HPDE6-E6E7 (cell line): Measurements from ENCODE around the gene C19orf38.

ENCODE experiments used
- DNase-seq: peaks from one replicate; pipeline ENCODE4 v3.0.0; 2011; ENCODE audit warnings: missing footprints; ENCODE audit errors: extremely low spot score

Gene C19orf38, protein sequence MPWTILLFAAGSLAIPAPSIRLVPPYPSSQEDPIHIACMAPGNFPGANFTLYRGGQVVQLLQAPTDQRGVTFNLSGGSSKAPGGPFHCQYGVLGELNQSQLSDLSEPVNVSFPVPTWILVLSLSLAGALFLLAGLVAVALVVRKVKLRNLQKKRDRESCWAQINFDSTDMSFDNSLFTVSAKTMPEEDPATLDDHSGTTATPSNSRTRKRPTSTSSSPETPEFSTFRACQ

GRCh38 chr19:10848230-10848856, at the start of gene C19orf38:
Gene C19orf38, plus strand, starts transcription at chr19:10848415. Its CDS starts 94 bp downstream, at chr19:10848509.
- no peak for DNase-seq

GRCh38 chr19:10800488-10800887, 47.7 kb upstream of the C19orf38 start:
- DNase-seq = no peak

GRCh38 chr19:10802479-10802878, 45.7 kb upstream of the C19orf38 start:
- DNase-seq = no peak

DNA sequence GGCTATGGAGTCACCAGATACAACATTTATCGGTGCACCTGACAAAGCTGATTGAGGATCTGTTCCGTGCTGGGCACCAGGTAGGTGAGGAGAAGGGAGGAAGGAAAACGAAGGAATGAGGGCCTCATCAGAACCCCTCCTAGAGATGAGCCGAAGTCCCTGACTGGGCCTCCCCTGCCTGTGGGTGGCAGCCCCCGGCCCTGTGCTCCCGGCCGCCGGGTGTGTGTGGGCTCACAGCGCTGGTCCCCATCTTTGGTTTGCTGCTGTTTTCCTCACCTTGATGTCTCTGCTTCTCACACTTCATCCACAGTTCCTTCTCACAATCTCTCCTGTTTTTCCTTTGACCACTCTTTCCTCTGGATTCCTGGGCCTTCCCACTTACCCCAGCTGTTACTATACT, 45.0 kb upstream of the C19orf38 start:
- no peak for DNase-seq

GRCh38 chr19:10805065-10805757, 43.0 kb upstream of the C19orf38 start:
- no peak for DNase-seq

DNA sequence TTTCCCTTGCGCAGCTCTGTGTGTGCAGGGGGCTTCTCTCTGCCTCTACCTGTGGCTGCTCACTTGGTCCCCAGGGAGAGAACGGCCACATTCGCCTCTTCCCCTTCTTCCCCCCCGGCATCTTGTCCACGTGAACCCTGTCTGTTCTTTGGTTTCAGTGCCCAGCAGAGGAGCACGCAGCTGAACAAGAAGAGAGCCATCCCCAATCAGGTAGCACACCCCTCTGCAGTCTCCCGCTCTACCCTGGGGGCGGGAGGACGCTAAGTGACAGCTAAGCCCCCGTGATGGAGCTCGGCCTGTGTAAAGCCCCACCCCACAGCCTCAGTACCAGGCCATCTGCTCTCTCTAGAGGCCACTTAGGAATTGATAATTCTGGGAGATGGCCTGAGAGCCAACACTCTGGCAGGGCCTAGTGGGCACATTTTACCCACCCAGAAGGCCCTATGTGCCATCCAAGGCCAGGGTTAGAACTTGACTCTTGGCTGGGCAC, 42.4 kb upstream of the C19orf38 start:
- no peak for DNase-seq

GRCh38 chr19:10808937-10809649, 39.1 kb upstream of the C19orf38 start:
- DNase-seq = peak; percentile 95

DNA sequence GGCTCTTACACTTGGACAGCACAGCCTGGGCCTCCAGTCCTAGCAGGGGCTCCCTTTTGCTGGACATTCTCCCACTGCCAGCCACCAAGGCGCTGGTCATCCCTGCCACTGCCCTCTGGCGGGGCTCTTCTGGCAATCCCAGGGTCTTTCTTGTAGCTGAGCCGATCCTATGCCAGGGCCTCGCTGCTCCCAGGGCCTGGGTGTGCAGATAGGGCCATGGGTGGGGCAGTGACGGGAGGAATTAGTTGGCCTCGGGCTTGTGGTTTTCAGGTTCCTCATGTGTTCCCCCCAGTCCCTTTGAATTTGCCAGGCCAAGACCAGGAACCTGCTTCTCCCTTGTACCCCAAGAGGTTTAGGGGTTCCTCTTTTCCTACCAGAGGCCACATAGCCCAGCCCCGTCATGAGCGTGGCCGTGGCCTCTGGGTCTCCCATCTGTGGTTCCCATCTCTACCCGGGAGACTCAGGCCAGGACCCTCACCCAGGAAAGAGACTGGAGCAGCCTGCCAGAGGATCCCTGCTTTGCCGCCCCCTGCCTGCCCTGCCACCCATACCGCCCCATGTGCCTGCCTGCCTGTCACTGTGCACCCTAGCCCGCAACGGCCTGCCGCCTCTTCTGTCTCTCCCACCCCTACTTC, 38.4 kb upstream of the C19orf38 start:
- DNase-seq = no peak

- DNase-seq = no peak
These were observed 36.7 kb upstream of the C19orf38 start for GRCh38 chr19:10811391-10812111.

DNA sequence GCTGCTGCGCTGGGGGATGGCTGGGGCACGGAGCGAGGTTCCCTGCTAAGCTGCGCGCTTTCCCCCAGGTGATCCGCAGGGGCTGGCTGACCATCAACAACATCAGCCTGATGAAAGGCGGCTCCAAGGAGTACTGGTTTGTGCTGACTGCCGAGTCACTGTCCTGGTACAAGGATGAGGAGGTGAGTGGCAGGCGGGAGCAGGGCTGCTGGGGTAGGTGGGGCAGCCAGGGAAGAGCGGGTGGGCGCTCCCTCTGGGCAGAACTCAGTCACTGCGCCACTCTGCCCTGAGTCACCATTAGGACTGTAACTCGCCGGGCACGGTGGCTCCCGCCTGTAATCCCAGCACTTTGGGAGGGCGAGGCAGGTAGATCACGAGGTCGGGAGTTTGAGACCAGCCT, 36.0 kb upstream of the C19orf38 start:
- no peak for DNase-seq

GRCh38 chr19:10812902-10813404, 35.3 kb upstream of the C19orf38 start:
- DNase-seq = peak; percentile 53

GRCh38 chr19:10815007-10815536, 33.1 kb upstream of the C19orf38 start:
- no peak for DNase-seq

- no peak for DNase-seq
These were observed 32.1 kb upstream of the C19orf38 start for GRCh38 chr19:10815969-10816644.

DNA sequence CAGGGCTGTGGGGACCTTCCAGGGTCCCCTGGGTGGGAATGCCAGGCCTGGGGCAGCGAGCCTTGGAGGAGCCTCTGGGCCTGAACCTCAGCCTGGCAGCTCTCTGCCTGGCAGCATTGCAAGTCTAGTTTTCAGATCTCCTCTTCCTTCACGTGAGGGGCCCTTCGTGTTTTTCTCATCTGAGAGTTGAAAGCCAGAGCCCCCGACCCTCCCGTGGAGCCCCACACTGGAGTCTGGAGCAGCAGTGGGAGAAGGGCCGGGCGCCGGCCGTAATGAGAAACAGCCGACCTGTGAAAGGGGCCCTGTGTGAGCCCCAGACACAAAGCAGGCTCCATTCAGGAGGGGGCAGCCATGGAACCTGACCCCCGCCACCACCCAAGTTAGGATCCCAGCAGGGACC, 31.5 kb upstream of the C19orf38 start:
- no peak for DNase-seq

GRCh38 chr19:10817291-10818038, 30.8 kb upstream of the C19orf38 start:
- no peak for DNase-seq

GRCh38 chr19:10818301-10819123, 29.7 kb upstream of the C19orf38 start:
- DNase-seq = no peak

DNA sequence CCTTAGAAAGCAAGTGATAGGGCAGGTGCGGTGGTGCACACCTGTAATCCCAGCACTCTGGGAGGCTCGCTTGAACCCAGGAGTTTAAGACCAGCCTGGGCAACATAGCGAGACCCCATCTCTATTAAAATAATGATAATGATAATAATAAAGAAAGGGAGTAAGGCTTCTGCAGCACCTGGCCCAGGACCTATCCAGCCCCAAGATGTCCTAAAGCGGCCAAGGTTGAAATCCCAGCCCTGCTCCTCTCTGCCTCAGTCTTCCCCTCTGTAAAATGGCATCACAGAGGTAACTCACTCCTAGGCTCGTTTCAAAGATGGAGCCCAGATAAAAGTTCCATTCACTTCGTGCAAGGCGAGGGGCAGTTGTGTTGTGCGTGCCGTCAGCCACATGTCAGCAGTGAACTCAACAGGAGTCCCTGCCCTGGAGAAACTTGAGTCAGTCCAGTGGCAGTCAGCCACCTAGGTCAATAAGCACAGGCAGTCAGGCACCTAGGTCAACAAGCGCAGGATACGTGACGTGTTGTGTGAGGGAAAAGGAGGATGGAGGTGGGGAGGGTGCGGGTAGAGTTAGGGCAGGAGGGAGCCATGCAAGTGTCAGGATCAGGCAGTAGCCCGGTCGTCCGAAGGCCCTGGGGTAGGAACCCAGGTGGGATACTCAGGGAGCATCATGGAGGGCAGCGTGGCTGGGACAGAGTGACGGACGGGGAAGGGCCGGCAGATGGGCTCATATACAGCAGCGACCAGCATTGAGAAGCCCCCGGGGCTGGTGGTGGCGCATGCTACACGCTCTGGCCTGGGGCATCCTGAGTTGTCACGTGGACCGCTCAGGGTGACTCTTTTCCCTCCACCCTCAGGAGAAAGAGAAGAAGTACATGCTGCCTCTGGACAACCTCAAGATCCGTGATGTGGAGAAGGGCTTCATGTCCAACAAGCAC, 28.8 kb upstream of the C19orf38 start:
- DNase-seq = no peak
